ENCODE measurements around the gene TMEM259.
"Not testable (repeated sequence)": the region's sequence is repeated elsewhere in the genome, so short reads cannot be mapped to it uniquely, and the experiment has no call there.

The TMEM259 gene

GRCh38 chr19:1038978-1039645, 18.2 kb upstream of the TMEM259 start:
- no peak for DNase-seq

- no peak for DNase-seq
Measured at GRCh38 chr19:1037621-1038064, 16.7 kb upstream of the TMEM259 start.

GRCh38 chr19:1035998-1036621, 15.2 kb upstream of the TMEM259 start:
- DNase-seq = no peak

- no peak for DNase-seq
Measured at GRCh38 chr19:1032264-1032867, 11.4 kb upstream of the TMEM259 start.

GRCh38 chr19:1028062-1028926, 7.4 kb upstream of the TMEM259 start:
- peak; percentile 98 for DNase-seq

GRCh38 chr19:1027650-1028061, 6.7 kb upstream of the TMEM259 start:
- no peak for DNase-seq

- DNase-seq = no peak
Measured at GRCh38 chr19:1026783-1027649, 6.1 kb upstream of the TMEM259 start.

- peak; percentile 86 for DNase-seq
Measured at GRCh38 chr19:1025960-1026782, 5.2 kb upstream of the TMEM259 start, which contains the start of gene CNN2. Gene CNN2 (plus strand): TSS chr19:1026608. CDS start chr19:1026662, 54 bp downstream.

- DNase-seq = not testable (repeated sequence)
Measured at GRCh38 chr19:1025080-1025479, 4.2 kb upstream of the TMEM259 start.

GRCh38 chr19:1023883-1024188, 2.9 kb upstream of the TMEM259 start:
- not testable (repeated sequence) for DNase-seq

GRCh38 chr19:1019980-1020867, 699 bp downstream of the TMEM259 start:
- no peak for DNase-seq

- DNase-seq = no peak
Measured at GRCh38 chr19:1019616-1019961, 1.3 kb downstream of the TMEM259 start.

GRCh38 chr19:1018932-1019615, 1.8 kb downstream of the TMEM259 start:
- no peak for DNase-seq

GRCh38 chr19:1018393-1018792, 2.5 kb downstream of the TMEM259 start:
- DNase-seq = no peak

GRCh38 chr19:1017906-1018305, 3.0 kb downstream of the TMEM259 start:
- no peak for DNase-seq

GRCh38 chr19:1017115-1017905, 3.6 kb downstream of the TMEM259 start:
- no peak for DNase-seq

GRCh38 chr19:1016647-1017114, 4.2 kb downstream of the TMEM259 start:
- DNase-seq = peak; percentile 55

Data from fibroblast of skin of back (primary cell).